Small intestine (tissue), 7 donors: Measurements from ENCODE around the gene AFF2. TPM values are rescaled to one million over a fixed set of nuclear protein-coding genes. Genes with fewer than 3 reads are reported as not detected.

Experiments
- DNase-seq, 2 donors: peaks; one replicate each; pipeline versions ENCODE4 v3.0.0 to v3.0.0-alpha.2; 2013
- FAIRE-seq: peaks from 2 replicates; lab custom pipeline; 2012; peaks lifted over from hg19 to GRCh38; lab: Jason Lieb, UNC
- H3K27ac ChIP-seq, 3 donors: one replicate each; pipeline ENCODE4 v1.5.1; 2013; ENCODE audit warnings: low read length in 2 of 3, mild to moderate bottlenecking in 2 of 3, control low read depth in 1 of 3, inconsistent platforms in 1 of 3, low read depth in 1 of 3, moderate library complexity in 1 of 3
- H3K27me3 ChIP-seq, 3 donors: one replicate each; pipeline ENCODE4 v1.6.1; 2013; ENCODE audit warnings: low read length in 3 of 3, inconsistent platforms in 1 of 3; ENCODE audit not compliant: control insufficient read depth in 3 of 3, insufficient read depth in 3 of 3
- H3K36me3 ChIP-seq, 3 donors: one replicate each; pipeline ENCODE4 v1.6.1; 2013; ENCODE audit warnings: low read length in 3 of 3, inconsistent platforms in 1 of 3, low read depth in 1 of 3, mild to moderate bottlenecking in 1 of 3, moderate library complexity in 1 of 3; ENCODE audit not compliant: control insufficient read depth in 3 of 3, insufficient read depth in 2 of 3
- H3K4me1 ChIP-seq, 3 donors: one replicate each; pipeline ENCODE4 v1.6.1; 2013; ENCODE audit warnings: low read length in 2 of 3, inconsistent platforms in 1 of 3, low read depth in 1 of 3, mild to moderate bottlenecking in 1 of 3, moderate library complexity in 1 of 3; ENCODE audit not compliant: control insufficient read depth in 3 of 3, insufficient read depth in 2 of 3
- H3K4me3 ChIP-seq, 3 donors: one replicate each; pipeline ENCODE4 v1.5.1; 2013; ENCODE audit warnings: low read length in 3 of 3, control low read depth in 1 of 3, inconsistent platforms in 1 of 3, low read depth in 1 of 3, mild to moderate bottlenecking in 1 of 3, moderate library complexity in 1 of 3
- H3K9me3 ChIP-seq, 2 donors: one replicate each; pipeline ENCODE4 v1.6.1; 2013; ENCODE audit warnings: low read depth in 1 of 2, low read length in 1 of 2; ENCODE audit not compliant: control insufficient read depth in 2 of 2, insufficient read depth in 1 of 2
- WGBS, 3 donors: extraction: QIAGEN DNeasy Blood & Tissue Kit; methylation state at CpG; one replicate each; pipeline ENCODE4 v1.1.7; 2013; 5-methylcytosine and 5-hydroxymethylcytosine counted together
- polyA plus RNA-seq, 4 donors: library from polyadenylated mRNA; stranded (reverse) in 3 of 4; unstranded in 1 of 4; fragments of 200-250 nt in 3 of 4; fragments of 120-200 nt in 1 of 4; gene quantifications; one replicate each; pipeline versions ENCODE4 v1.2.1 to v1.2.3, GENCODE V29; 2013
- donor health status: healthy with polysubstance abuse.
- donor health status: control.
- donor health status: control.
- donor health status: Bipolar disorder and iron deficiency.
- donor health status: healthy.

Gene AFF2
- polyA plus RNA-seq, 4 donors, result 0.34 to 1.2 TPM; not detected in 2

DNA sequence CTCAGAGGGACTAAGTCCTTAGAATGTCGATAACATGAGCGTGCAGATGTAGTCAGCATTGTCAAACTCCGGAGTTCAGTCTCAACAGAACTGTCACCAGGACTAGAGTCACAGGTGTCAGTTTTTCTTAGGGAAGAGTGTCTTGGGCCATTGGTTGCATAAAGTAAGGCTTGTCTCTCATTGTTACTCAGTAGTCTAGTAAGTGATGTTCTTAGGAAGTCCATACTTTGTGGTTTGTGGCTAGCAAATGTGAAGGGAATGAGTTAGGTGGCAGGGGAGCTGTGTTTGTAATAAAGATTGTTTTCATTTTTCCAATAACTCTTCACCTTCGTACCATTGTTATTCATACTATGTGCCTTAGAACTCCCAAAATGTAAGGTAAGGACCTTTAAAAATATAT lies 119.6 kb downstream of the AFF2 start:
- Histone ChIP-seq H3K4me3 (no peak overlapping the region), H3K36me3 (no peaks in the 10 kb centered on the region), H3K4me1 (no peaks in the 10 kb centered on the region), H3K27me3 (no peaks in the 10 kb centered on the region), H3K9me3 (no peaks in the 10 kb centered on the region), H3K27ac (no peak overlapping the region)
- WGBS, 3 donors, result 87 to 90% (median 88%) methylated on average over 4 of the region's 4 CpGs
- FAIRE-seq, result no peak
- no peak for DNase-seq

DNA sequence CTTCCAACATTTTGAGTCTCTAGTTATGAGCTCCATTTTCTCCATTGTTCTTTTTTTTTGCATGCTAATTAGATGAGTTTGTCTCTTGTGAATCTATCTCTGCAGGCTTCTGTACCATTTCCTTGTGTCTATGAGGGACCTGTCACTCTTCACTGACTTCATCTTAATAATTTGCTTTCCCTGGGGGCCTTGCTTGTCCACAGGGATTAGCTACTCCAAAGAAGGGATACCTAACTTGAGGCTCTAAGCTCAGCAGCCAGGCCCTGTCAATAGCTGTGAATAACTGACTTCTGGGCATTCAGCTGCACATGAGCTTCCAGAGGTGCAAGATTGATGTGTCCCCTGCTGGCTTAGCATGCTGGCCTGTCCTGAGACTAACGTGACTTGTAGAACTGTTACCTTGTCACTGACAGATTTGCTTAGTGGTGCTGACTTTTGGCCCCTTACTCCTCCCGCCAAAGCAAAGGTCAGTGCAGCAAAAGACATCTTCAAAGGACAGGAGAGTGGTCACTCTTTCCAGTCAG lies 124.6 kb downstream of the AFF2 start:
- H3K4me3 ChIP-seq, result no peak overlapping the region
- H3K27me3 ChIP-seq, result no peaks in the 10 kb centered on the region
- no peaks in the 10 kb centered on the region for H3K4me1 ChIP-seq
- H3K9me3 ChIP-seq, result no peaks in the 10 kb centered on the region
- FAIRE-seq (no peak), DNase-seq (no peak)
- no peaks in the 10 kb centered on the region for H3K36me3 ChIP-seq
- WGBS, 3 donors, result 47 to 72% (median 55%) methylated on average over 2 of the region's 2 CpGs
- no peak overlapping the region for H3K27ac ChIP-seq

DNA sequence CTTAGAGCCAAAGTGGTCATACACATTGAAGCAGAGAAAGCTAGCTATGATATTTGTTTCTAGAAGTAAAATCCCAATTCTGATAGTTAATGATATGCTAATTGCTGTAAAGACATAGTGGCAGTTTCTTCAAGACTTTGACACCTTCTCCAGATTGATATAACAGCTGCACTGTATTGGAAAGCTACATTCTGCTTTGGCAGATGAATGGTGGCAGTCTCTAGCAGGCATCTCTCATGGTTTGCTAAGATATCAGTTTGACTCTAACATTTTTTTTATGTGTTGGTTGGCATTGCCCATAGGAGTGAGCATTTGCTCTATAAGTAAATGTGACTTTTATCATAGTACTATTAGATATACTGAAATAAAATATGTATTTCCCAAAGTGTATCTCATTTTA lies 128.2 kb downstream of the AFF2 start:
- no peak for FAIRE-seq
- no peak for DNase-seq
- no peaks in the 10 kb centered on the region for H3K27me3 ChIP-seq

DNA sequence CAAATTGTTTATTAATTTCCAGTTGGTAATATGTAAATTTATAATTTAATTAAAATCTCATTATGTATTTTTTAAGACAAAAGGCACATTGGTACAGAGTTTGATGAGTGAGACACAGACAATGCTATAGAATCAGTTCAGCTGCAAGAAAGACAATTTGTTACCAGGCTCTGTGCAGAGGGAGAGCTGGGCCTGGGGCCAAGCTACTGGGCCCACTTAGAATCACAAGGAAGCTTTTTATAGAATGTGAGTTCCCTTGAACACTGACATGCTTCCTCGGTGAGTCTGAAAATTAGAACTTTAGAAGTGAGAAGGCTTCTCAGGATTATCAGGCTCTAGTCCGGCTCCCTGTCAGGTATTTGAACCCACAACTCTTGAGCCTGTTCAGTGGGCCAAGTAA lies 129.0 kb downstream of the AFF2 start:
- no peak overlapping the region for H3K27ac ChIP-seq
- 80 to 91% (median 88%) methylated on average over 2 of the region's 2 CpGs for WGBS, 3 donors
- no peak for DNase-seq
- no peak for FAIRE-seq
- no peaks in the 10 kb centered on the region for H3K9me3 ChIP-seq
- no peaks in the 10 kb centered on the region for H3K36me3 ChIP-seq
- no peak overlapping the region for H3K4me3 ChIP-seq
- no peaks in the 10 kb centered on the region for H3K27me3 ChIP-seq
- H3K4me1 ChIP-seq, result no peaks in the 10 kb centered on the region

More for the DNA sequence above, 128.2 kb downstream of the AFF2 start:
- H3K27ac ChIP-seq, result no peak overlapping the region
- no peaks in the 10 kb centered on the region for H3K4me1 ChIP-seq
- H3K4me3 ChIP-seq, result no peak overlapping the region
- no peaks in the 10 kb centered on the region for H3K9me3 ChIP-seq
- no peaks in the 10 kb centered on the region for H3K36me3 ChIP-seq

DNA sequence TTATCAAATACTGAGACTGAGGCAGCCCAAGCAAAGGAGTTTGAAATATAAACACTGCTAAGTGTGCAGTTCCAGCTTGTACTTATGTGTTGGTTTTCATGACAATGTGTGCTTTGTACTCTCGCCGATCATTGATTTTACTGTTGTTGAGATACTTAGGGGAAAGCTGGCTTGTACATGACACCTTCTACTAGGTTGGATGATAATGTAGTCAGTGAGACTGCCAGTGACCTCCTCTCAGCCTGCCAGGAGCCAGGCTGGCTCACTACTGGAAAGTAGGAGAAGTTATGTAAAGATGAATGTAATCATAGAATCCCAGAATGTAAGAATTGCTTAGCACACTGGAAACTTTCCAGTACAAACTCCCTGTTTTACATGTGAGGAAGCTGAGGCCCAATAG lies 132.0 kb downstream of the AFF2 start:
- Histone ChIP-seq H3K36me3 (no peaks in the 10 kb centered on the region), H3K27me3 (no peaks in the 10 kb centered on the region), H3K9me3 (no peaks in the 10 kb centered on the region), H3K4me3 (no peak overlapping the region), H3K4me1 (no peaks in the 10 kb centered on the region), H3K27ac (no peak overlapping the region)
- FAIRE-seq, result no peak
- no peak for DNase-seq
- 38 to 53% (median 47%) methylated on average over 2 of the region's 2 CpGs for WGBS, 3 donors

DNA sequence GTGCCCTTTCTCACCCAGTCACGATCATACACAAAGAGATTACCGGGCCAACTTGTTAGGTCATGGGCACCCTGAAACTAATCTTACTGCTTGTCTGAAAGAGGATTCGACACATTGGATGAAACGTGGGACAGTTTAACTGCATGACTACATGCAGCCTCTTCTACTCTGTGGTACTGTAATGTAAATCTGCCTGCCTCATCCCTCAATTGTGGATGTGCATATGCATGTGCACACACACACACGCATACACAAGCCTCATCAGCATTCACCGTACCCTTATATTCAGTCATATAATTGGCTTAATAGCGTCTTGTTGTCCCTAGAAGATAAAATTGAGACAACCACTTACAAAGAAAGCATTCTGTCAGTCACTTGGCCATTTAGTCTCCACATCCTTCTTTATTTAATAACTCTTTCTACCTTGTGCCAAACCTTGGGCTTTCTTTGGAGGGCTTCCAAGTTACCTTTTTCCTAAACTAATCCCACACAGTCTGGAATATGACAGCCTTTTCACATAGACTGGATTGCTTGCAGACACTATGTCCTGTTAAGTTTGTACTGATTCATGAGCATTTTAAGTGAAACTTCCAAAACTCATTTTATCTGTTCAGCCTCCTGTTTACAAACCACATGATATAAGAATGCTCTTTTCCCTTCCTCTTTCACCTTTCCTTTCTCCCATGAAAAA lies 132.9 kb downstream of the AFF2 start:
- Histone ChIP-seq H3K4me1 (no peaks in the 10 kb centered on the region), H3K27ac (no peak overlapping the region), H3K4me3 (no peak overlapping the region), H3K27me3 (no peaks in the 10 kb centered on the region), H3K36me3 (no peaks in the 10 kb centered on the region), H3K9me3 (no peaks in the 10 kb centered on the region)
- 75 to 86% (median 80%) methylated on average over 7 of the region's 7 CpGs for WGBS, 3 donors
- DNase-seq (no peak), FAIRE-seq (no peak)

DNA sequence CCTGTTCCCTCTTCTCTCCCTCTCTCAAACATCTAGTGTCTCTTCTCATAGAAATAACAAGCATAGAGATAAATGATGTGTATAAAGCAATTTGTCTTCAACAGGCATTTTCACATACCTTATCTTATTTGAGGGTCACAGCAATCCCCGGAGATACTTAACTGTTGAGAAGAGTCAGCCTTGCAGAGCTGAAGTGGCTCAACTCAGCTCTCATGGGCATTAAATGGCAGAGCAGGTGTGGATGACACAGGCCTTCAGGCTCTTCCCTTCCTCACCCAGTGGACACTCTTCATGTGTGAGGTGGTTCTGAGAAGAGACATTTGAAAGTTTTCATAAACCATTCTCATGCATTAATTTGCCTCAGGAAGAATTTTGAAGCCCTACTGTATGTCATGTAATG lies 134.2 kb downstream of the AFF2 start:
- H3K4me1 ChIP-seq, result no peaks in the 10 kb centered on the region
- no peaks in the 10 kb centered on the region for H3K36me3 ChIP-seq
- H3K9me3 ChIP-seq, result no peaks in the 10 kb centered on the region
- no peak for DNase-seq
- FAIRE-seq, result no peak
- H3K27ac ChIP-seq, result no peak overlapping the region
- H3K27me3 ChIP-seq, result no peaks in the 10 kb centered on the region
- no peak overlapping the region for H3K4me3 ChIP-seq
- 36 to 73% (median 71%) methylated on average over 1 of the region's 1 CpG for WGBS, 3 donors

DNA sequence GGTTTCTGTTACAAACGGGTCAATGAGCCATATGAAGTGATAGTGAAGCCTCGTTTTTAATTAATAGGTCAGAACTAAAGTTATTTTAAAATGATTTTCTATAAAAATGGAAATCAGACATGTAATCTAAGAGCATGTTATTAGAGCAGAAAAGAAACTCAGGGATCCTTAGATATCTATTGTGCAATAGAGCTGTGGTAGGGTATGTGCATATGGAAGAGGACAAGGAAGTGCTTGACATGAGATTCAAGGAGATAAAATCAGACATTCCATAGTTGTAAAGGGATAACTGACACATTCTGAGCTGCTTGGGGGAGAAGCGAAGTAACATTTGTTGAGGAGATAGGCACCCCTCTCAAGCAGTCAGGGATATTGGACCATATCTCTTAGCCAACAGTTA lies 143.0 kb downstream of the AFF2 start:
- Histone ChIP-seq H3K9me3 (no peaks in the 10 kb centered on the region), H3K4me3 (no peak overlapping the region), H3K4me1 (no peaks in the 10 kb centered on the region), H3K27me3 (no peaks in the 10 kb centered on the region), H3K27ac (no peak overlapping the region), H3K36me3 (no peaks in the 10 kb centered on the region)
- WGBS, 3 donors, result 39 to 86% (median 44%) methylated on average over 3 of the region's 3 CpGs
- DNase-seq (no peak), FAIRE-seq (no peak)

DNA sequence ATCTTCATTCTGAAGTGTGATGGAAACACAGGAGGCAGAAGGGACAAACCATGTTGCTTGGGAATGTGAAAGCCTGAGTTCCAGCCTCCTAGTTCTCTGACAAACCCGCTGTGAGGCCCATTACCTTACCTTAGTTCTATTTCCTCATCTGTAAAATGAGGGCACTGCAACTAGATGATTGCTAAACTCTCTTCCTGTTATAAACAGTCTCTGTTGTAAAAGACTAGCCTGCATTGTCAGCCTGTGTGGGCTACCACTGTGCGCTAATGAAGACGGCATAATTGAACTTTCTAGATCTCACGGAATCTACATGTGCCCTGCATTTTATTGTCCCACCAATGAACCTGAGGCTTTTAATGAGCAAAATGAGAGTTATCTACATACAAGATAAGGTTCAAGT lies 147.2 kb downstream of the AFF2 start:
- H3K27me3 ChIP-seq, result no peaks in the 10 kb centered on the region
- WGBS, 3 donors, result 88 to 91% (median 90%) methylated on average over 4 of the region's 4 CpGs
- no peak overlapping the region for H3K4me3 ChIP-seq
- no peaks in the 10 kb centered on the region for H3K36me3 ChIP-seq
- FAIRE-seq (no peak), DNase-seq (no peak)
- H3K27ac ChIP-seq, result no peak overlapping the region
- no peaks in the 10 kb centered on the region for H3K4me1 ChIP-seq
- no peaks in the 10 kb centered on the region for H3K9me3 ChIP-seq
